Muscle of back (tissue), 13 donors: ENCODE measurements around the gene CEP152. TPM values are rescaled to one million over a fixed set of nuclear protein-coding genes. Genes with fewer than 3 reads are reported as not detected.
"Not testable (repeated sequence)": the region's sequence is repeated elsewhere in the genome, so short reads cannot be mapped to it uniquely, and the experiment has no call there.

Experiments
- DNase-seq, 3 donors: peaks; one replicate each; pipeline versions ENCODE4 v3.0.0 to v3.0.0-alpha.2; 2013
- long read RNA-seq, 9 donors: transcript quantifications; one replicate each; lab custom pipeline, GENCODE V29; 2026
- polyA plus RNA-seq, 10 donors: library from polyadenylated mRNA; unstranded; fragments of 120-200 nt; gene quantifications; one replicate each; pipeline ENCODE4 v1.2.1, GENCODE V29; 2013; ENCODE audit not compliant: insufficient read length in 10 of 10

CEP152 gene
- polyA plus RNA-seq, result 1 to 10 TPM; 1.7 to 5.9 (median 4.0) TPM
- long read RNA-seq, donor 1, result 0 reads
- long read RNA-seq, donor 2, result 0 reads
- long read RNA-seq, donor 3, result 0 reads
- long read RNA-seq, donor 4, result 0 reads
- long read RNA-seq, donor 5, result 0 reads
- long read RNA-seq, donor 6, partial matches to known transcripts, result 905 of 905 reads
- long read RNA-seq, donor 6, other reads (novel, unspliced or antisense), result 0 of 905 reads
- long read RNA-seq, donor 7, result 0 reads
- long read RNA-seq, donor 8, result 0 reads
- long read RNA-seq, donor 9, result 0 reads

GRCh38 chr15:48810414-48811324, at the start of gene CEP152:
TSS of gene CEP152 (minus strand) at chr15:48811069. CDS start at chr15:48805649, 5,420 bp downstream.
- DNase-seq, result peak; percentile 96 to 99 (median 98)

- no peak for DNase-seq
These were observed 48.6 kb upstream of the CEP152 start for GRCh38 chr15:48859426-48859825.

- DNase-seq, result peak in 1 of 3 donors; percentile 30
These were observed 47.5 kb upstream of the CEP152 start for GRCh38 chr15:48858401-48858800.

GRCh38 chr15:48856942-48857341, 46.1 kb upstream of the CEP152 start:
- no peak for DNase-seq

GRCh38 chr15:48855501-48856440, 44.9 kb upstream of the CEP152 start:
- peak; percentile 46 to 76 (median 50) for DNase-seq

GRCh38 chr15:48854434-48854833, 43.6 kb upstream of the CEP152 start:
- DNase-seq, result not testable (repeated sequence)

- no peak for DNase-seq
These were observed 41.1 kb upstream of the CEP152 start for GRCh38 chr15:48851956-48852355.

GRCh38 chr15:48850648-48851047, 39.8 kb upstream of the CEP152 start:
- DNase-seq, result no peak

GRCh38 chr15:48845123-48845522, 34.3 kb upstream of the CEP152 start:
- DNase-seq, result no peak

- no peak for DNase-seq
These were observed 31.6 kb upstream of the CEP152 start for GRCh38 chr15:48842501-48842900.

GRCh38 chr15:48834756-48835155, 23.9 kb upstream of the CEP152 start:
- DNase-seq, result no peak

GRCh38 chr15:48833526-48834239, 22.8 kb upstream of the CEP152 start:
- no peak for DNase-seq

GRCh38 chr15:48832648-48833047, 21.8 kb upstream of the CEP152 start:
- DNase-seq, result no peak

GRCh38 chr15:48828906-48829305, 18.0 kb upstream of the CEP152 start:
- DNase-seq, result no peak

- no peak for DNase-seq
These were observed 17.6 kb upstream of the CEP152 start for GRCh38 chr15:48828471-48828870.

- DNase-seq, result no peak
These were observed 14.2 kb upstream of the CEP152 start for GRCh38 chr15:48825075-48825474.

GRCh38 chr15:48823706-48824105, 12.8 kb upstream of the CEP152 start:
- DNase-seq, result no peak

GRCh38 chr15:48823237-48823636, 12.4 kb upstream of the CEP152 start:
- DNase-seq, result no peak

- DNase-seq, result no peak
These were observed 3.4 kb upstream of the CEP152 start for GRCh38 chr15:48814286-48814685.

- DNase-seq, result no peak
These were observed 573 bp upstream of the CEP152 start for GRCh38 chr15:48811325-48811958.

GRCh38 chr15:48806151-48806550, 4.7 kb downstream of the CEP152 start:
- peak in 1 of 3 donors; percentile 35 for DNase-seq
